H1 (cell line): Measurements from ENCODE around the gene MYMX. TPM values are rescaled to one million over a fixed set of nuclear protein-coding genes. Genes with fewer than 3 reads are reported as not detected.

Experiments
- CTCF ChIA-PET: fragments of 300-600 bp; sonication (Branson Sonifier 250); formaldehyde crosslinking; loops from one replicate; lab custom pipeline; 2021; ENCODE audit not compliant: partially characterized antibody; lab: Charles Lee
- POLR2A ChIA-PET: fragments of 300-600 bp; sonication (Branson Sonifier 250); formaldehyde crosslinking; loops from one replicate; lab custom pipeline; 2021; ENCODE audit warnings: inconsistent platforms; ENCODE audit not compliant: partially characterized antibody; lab: Charles Lee
- DNase-seq, 2 experiments: peaks; one replicate each; pipeline versions ENCODE4 v3.0.0 to v3.0.0-alpha.2; 2010 to 2022; ENCODE audit warnings: low spot score in 2 of 2, low read depth in 1 of 2, mixed read lengths in 1 of 2
- FAIRE-seq: peaks from 2 replicates; lab custom pipeline; 2011; peaks lifted over from hg19 to GRCh38; lab: Jason Lieb, UNC
- H2AFZ ChIP-seq: 2 replicates; pipeline ENCODE4 v1.8.1; 2012; ENCODE audit warnings: low read length, inconsistent platforms
- H2AK5ac ChIP-seq: 2 replicates; pipeline ENCODE4 v1.6.1; 2013; ENCODE audit warnings: low read depth, low read length
- H2BK120ac ChIP-seq: replicated peaks from 2 replicates; pipeline ENCODE3; 2013; ENCODE audit warnings: low read depth, low read length, inconsistent platforms
- H2BK12ac ChIP-seq: 2 replicates; pipeline ENCODE4 v1.6.1; 2013; ENCODE audit warnings: low read depth, low read length
- H2BK15ac ChIP-seq: 2 replicates; pipeline ENCODE4 v1.6.1; 2013; ENCODE audit warnings: low read length
- H2BK20ac ChIP-seq: 2 replicates; pipeline ENCODE4 v1.6.1; 2013; ENCODE audit warnings: low read length
- H2BK5ac ChIP-seq: 2 replicates; pipeline ENCODE4 v1.6.1; 2013; ENCODE audit warnings: low read depth, low read length
- H3K14ac ChIP-seq: 2 replicates; pipeline ENCODE4 v1.6.1; 2013; ENCODE audit warnings: inconsistent platforms; ENCODE audit not compliant: insufficient read length
- H3K18ac ChIP-seq: 2 replicates; pipeline ENCODE4 v1.6.1; 2013; ENCODE audit warnings: low read length; ENCODE audit errors: extremely low read depth
- H3K23ac ChIP-seq: 2 replicates; pipeline ENCODE4 v1.6.1; 2013; ENCODE audit warnings: inconsistent platforms; ENCODE audit not compliant: insufficient read length
- H3K23me2 ChIP-seq: 2 replicates; pipeline ENCODE4 v1.6.1; 2013; ENCODE audit warnings: low read depth, low read length
- H3K27ac ChIP-seq: 2 replicates; pipeline ENCODE4 v1.6.1; 2011; ENCODE audit warnings: low read depth, low read length, inconsistent platforms
- H3K27me3 ChIP-seq, 4 experiments: replicated peaks in 1 of 4; 1 replicate in 1 of 4; 2 replicates in 3 of 4; pipeline versions ENCODE4 v1.6.1 to v1.8.1; 2011 to 2013; ENCODE audit warnings: low read length in 3 of 4, mild to moderate bottlenecking in 3 of 4, inconsistent platforms in 2 of 4, mixed read lengths in 2 of 4, moderate library complexity in 1 of 4; ENCODE audit not compliant: control insufficient read depth in 3 of 4, insufficient read depth in 3 of 4; ENCODE audit errors: extremely low read depth in 1 of 4
- H3K36me3 ChIP-seq, 4 experiments: 2 replicates each; pipeline versions ENCODE4 v1.6.1 to v1.8.1; 2011 to 2013; ENCODE audit warnings: mild to moderate bottlenecking in 4 of 4, low read length in 3 of 4, moderate library complexity in 2 of 4, control low read depth in 1 of 4, inconsistent platforms in 1 of 4; ENCODE audit not compliant: insufficient read depth in 4 of 4, control insufficient read depth in 2 of 4
- H3K4ac ChIP-seq: replicated peaks from 2 replicates; pipeline ENCODE3; 2013; ENCODE audit warnings: low read length, low read depth, mixed read lengths, inconsistent platforms; ENCODE audit not compliant: insufficient read length
- H3K4me1 ChIP-seq, 4 experiments: replicated peaks in 1 of 4; 1 replicate in 1 of 4; 2 replicates in 3 of 4; pipeline versions ENCODE4 v1.6.1 to v1.8.1; 2011 to 2013; ENCODE audit warnings: low read length in 3 of 4, inconsistent platforms in 2 of 4, mixed read lengths in 1 of 4; ENCODE audit not compliant: insufficient read depth in 4 of 4, control insufficient read depth in 3 of 4
- H3K4me2 ChIP-seq, 2 experiments: 2 replicates each; pipeline versions ENCODE4 v1.6.1 to v1.8.1; 2011 to 2013; ENCODE audit warnings: low read depth in 2 of 2, low read length in 2 of 2, control low read depth in 1 of 2, inconsistent platforms in 1 of 2, mild to moderate bottlenecking in 1 of 2; ENCODE audit not compliant: insufficient read depth in 1 of 2
- H3K4me3 ChIP-seq, 4 experiments: fragments of 200-600, 300-600 bp in 1 of 4; sonication (generic), shearing (Covaris generic), sonication (Bioruptor Twin) in 1 of 4; 2 replicates each; pipeline versions ENCODE4 v1.5.1 to v1.8.1; 2011 to 2016; ENCODE audit warnings: low read length in 4 of 4, low read depth in 3 of 4, control low read depth in 2 of 4, inconsistent platforms in 2 of 4, mild to moderate bottlenecking in 2 of 4, mixed read lengths in 1 of 4, moderate library complexity in 1 of 4; ENCODE audit not compliant: insufficient read depth in 2 of 4; ENCODE audit errors: extremely low read depth in 1 of 4
- H3K56ac ChIP-seq: replicated peaks from 2 replicates; pipeline ENCODE3; 2013; ENCODE audit warnings: low read depth, mild to moderate bottlenecking, mixed read lengths, low read length, inconsistent platforms; ENCODE audit not compliant: insufficient read length
- H3K79me1 ChIP-seq: 2 replicates; pipeline ENCODE4 v1.6.1; 2013; ENCODE audit warnings: low read depth, low read length, control low read depth
- H3K79me2 ChIP-seq, 2 experiments: 2 replicates each; pipeline versions ENCODE4 v1.6.1 to v1.8.1; 2012 to 2013; ENCODE audit warnings: low read length in 2 of 2, mild to moderate bottlenecking in 2 of 2, inconsistent platforms in 1 of 2; ENCODE audit not compliant: insufficient read depth in 2 of 2, control insufficient read depth in 1 of 2
- H3K9ac ChIP-seq, 4 experiments: replicated peaks in 1 of 4; 1 replicate in 1 of 4; 2 replicates in 3 of 4; pipeline versions ENCODE4 v1.6.1 to v1.8.1; 2011 to 2013; ENCODE audit warnings: low read depth in 3 of 4, low read length in 3 of 4, control low read depth in 2 of 4, mild to moderate bottlenecking in 2 of 4, moderate library complexity in 2 of 4, inconsistent platforms in 1 of 4; ENCODE audit errors: extremely low read depth in 1 of 4
- H3K9me3 ChIP-seq, 2 experiments: 2 replicates each; pipeline versions ENCODE4 v1.6.1 to v1.8.1; 2012 to 2013; ENCODE audit warnings: mild to moderate bottlenecking in 2 of 2, moderate library complexity in 2 of 2, control low read depth in 1 of 2, inconsistent platforms in 1 of 2, low read depth in 1 of 2, low read length in 1 of 2, mixed read lengths in 1 of 2; ENCODE audit not compliant: insufficient read depth in 2 of 2
- H4K20me1 ChIP-seq, 2 experiments: replicated peaks in 1 of 2; 2 replicates each; pipeline versions ENCODE3 to v1.8.1; 2011 to 2013; ENCODE audit warnings: inconsistent platforms in 2 of 2, low read length in 2 of 2, mild to moderate bottlenecking in 1 of 2; ENCODE audit not compliant: insufficient read depth in 2 of 2, control insufficient read depth in 1 of 2
- H4K5ac ChIP-seq: 2 replicates; pipeline ENCODE4 v1.6.1; 2013; ENCODE audit warnings: low read length, low read depth, mixed read lengths, inconsistent platforms; ENCODE audit not compliant: insufficient read length
- H4K8ac ChIP-seq: 2 replicates; pipeline ENCODE4 v1.8.0; 2013; ENCODE audit warnings: mild to moderate bottlenecking, moderate library complexity, low read length, inconsistent platforms; ENCODE audit not compliant: insufficient read depth; ENCODE audit errors: extremely low read depth
- H4K91ac ChIP-seq: replicated peaks from 2 replicates; pipeline ENCODE3; 2013; ENCODE audit warnings: low read length, mixed read lengths, inconsistent platforms; ENCODE audit not compliant: insufficient read length
- ASH2L ChIP-seq: fragments of 200-600, 300-600 bp; sonication (generic); IDR thresholded peaks from one replicate; pipeline ENCODE4 v1.7.1; 2017; ENCODE audit warnings: low read length
- ATF2 ChIP-seq: IDR thresholded peaks from 2 replicates; pipeline ENCODE4 v1.6.1; 2012; ENCODE audit warnings: low read length, inconsistent platforms
- FOSL1 ChIP-seq: IDR thresholded peaks from 2 replicates; pipeline ENCODE4 v1.6.1; 2011; ENCODE audit warnings: mild to moderate bottlenecking, low read depth, low read length, moderate library complexity; ENCODE audit not compliant: insufficient read depth
- KDM5A ChIP-seq: fragments of 200-600 bp; IDR thresholded peaks from 2 replicates; pipeline ENCODE4 v1.7.1; 2012; ENCODE audit warnings: mild to moderate bottlenecking, low read length, inconsistent platforms, mixed read lengths
- RAD21 ChIP-seq, 2 experiments: IDR thresholded peaks in 1 of 2; conservative IDR thresholded peaks in 1 of 2; 2 replicates each; pipeline ENCODE4 v1.6.1; 2011; ENCODE audit warnings: low read depth in 2 of 2, low read length in 2 of 2, improper control_type of control experiment in 1 of 2, inconsistent platforms in 1 of 2, mild to moderate bottlenecking in 1 of 2, moderate library complexity in 1 of 2
- RXRA ChIP-seq: IDR thresholded peaks from 2 replicates; pipeline ENCODE4 v1.6.1; 2011; ENCODE audit warnings: low read depth, mild to moderate bottlenecking, low read length, moderate library complexity; ENCODE audit not compliant: insufficient read depth
- TAF7 ChIP-seq: optimal IDR thresholded peaks from 2 replicates; pipeline ENCODE3; 2011; ENCODE audit warnings: low read depth, mild to moderate bottlenecking, inconsistent platforms, low read length, moderate library complexity, borderline replicate concordance
- WGBS, 2 experiments: shearing (Covaris generic) in 1 of 2; methylation state at CpG; one replicate each; pipeline versions ENCODE4 v1.1.6 to v1.1.7; 2013 to 2015; ENCODE audit warnings: low lambda C conversion rate in 2 of 2, mixed read lengths in 2 of 2, inconsistent platforms in 1 of 2, low coverage in 1 of 2, missing lambda C conversion rate in 1 of 2; ENCODE audit not compliant: insufficient replicate concordance in 2 of 2, insufficient coverage in 1 of 2, insufficient read length in 1 of 2; ENCODE audit errors: extremely low coverage in 1 of 2, missing lambda C conversion rate in 1 of 2; 5-methylcytosine and 5-hydroxymethylcytosine counted together
- polyA plus RNA-seq, 7 experiments: library from polyadenylated mRNA; depleted of rRNA in 3 of 7; stranded (reverse) in 5 of 7; unstranded in 2 of 7; fragments of >200 nt in 5 of 7; fragments of 200-250 nt in 2 of 7; gene quantifications; 1 replicate in 5 of 7; 2 replicates in 1 of 7; 4 replicates in 1 of 7; pipeline versions ENCODE4 v1.2.1 to v1.2.3, GENCODE V29; 2011 to 2013; ENCODE audit warnings: missing spikeins in 2 of 7, mixed read lengths in 2 of 7
- total RNA-seq: library from RNA; stranded (reverse); fragmentation: NEBNext Ultra II Directional; extraction: Animal tissue kit (Norgen Biotek cat#: 25700); gene quantifications from 2 replicates; pipeline ENCODE4 v1.2.1, GENCODE V29; 2021

Gene MYMX
- total and polyA plus RNA-seq, 2 of the 8 experiments (the other 6 are each of a cell fraction or from before 2014, with no cell fraction given): 4.7 to 6.9 TPM

- H3K4me1 ChIP-seq: peaks cover 33 to 61% (median 45%) of the 10 kb centered on the region in 4 experiments
- no peak overlapping the region for H3K27ac ChIP-seq
- no peak overlapping the region for H4K8ac ChIP-seq
- FAIRE-seq (no peak), DNase-seq (peak in 1 of 2 experiments; percentile 74)
- H3K79me2 ChIP-seq: peaks cover 10 to 25% of the 10 kb centered on the region in 2 experiments; a peak in 3 of 4 replicates
- peak overlapping the region; percentile 46; the same call in 1 of the 2 replicates for H2BK15ac ChIP-seq
- peak overlapping the region; percentile 76; the same call in 1 of the 2 replicates for H2BK5ac ChIP-seq
- peaks cover 4% of the 10 kb centered on the region for H3K79me1 ChIP-seq
- peak overlapping the region; percentile 93 for H2AK5ac ChIP-seq
- no peak overlapping the region for H3K9ac ChIP-seq
- H4K91ac ChIP-seq: peak overlapping the region; percentile 87
- peaks cover 15 to 17% of the 10 kb centered on the region in 2 experiments for H4K20me1 ChIP-seq
- H3K14ac ChIP-seq: no peak overlapping the region
- no peak overlapping the region for H3K56ac ChIP-seq
- H2BK120ac ChIP-seq: peak overlapping the region; percentile 67
- H4K5ac ChIP-seq: peak overlapping the region; percentile 39
- ChIA-PET POLR2A (interaction anchor here (0.7 to 21.0 kb wide), 9 partner anchors 9 to 45 kb away, joined by 3 to 477 read pairs (median 3); partner anchors contain the start of gene HSP90AB1), CTCF (interaction anchor here (0.8 to 19.4 kb wide), 11 partner anchors 9 to 67 kb away, joined by 3 to 287 read pairs (median 4); no protein-coding TSS in a partner anchor)
- WGBS, 2 experiments: 52% methylated on average over 4 of the region's 4 CpGs; no CpG with 5 or more reads in 1 of the 2 experiments
- H3K9me3 ChIP-seq: no peaks in the 10 kb centered on the region
- peak overlapping the region; percentile 28 for H3K4ac ChIP-seq
- H3K36me3 ChIP-seq: no peaks in the 10 kb centered on the region
- H2BK12ac ChIP-seq: peak overlapping the region; percentile 98; the same call in 1 of the 2 replicates
- H3K23me2 ChIP-seq: peaks cover 16% of the 10 kb centered on the region
- no peak overlapping the region for H2AFZ ChIP-seq
- peak overlapping the region; percentile 72; the same call in 1 of the 2 replicates for H3K18ac ChIP-seq
- H2BK20ac ChIP-seq: peak overlapping the region; percentile 68; the same call in 1 of the 2 replicates
- no peak overlapping the region for H3K23ac ChIP-seq
- no peak overlapping the region; a peak in 1 of 8 replicates for H3K4me3 ChIP-seq
- H3K4me2 ChIP-seq: peak overlapping the region in 1 of 2 experiments; percentile 95; a peak in 2 of 4 replicates
- no peaks in the 10 kb centered on the region for H3K27me3 ChIP-seq
- TF ChIP-seq RXRA (no peak), TAF7 (no peak), RAD21 (IDR thresholded peaks at IDR 0.05 in 1 of 2, conservative IDR thresholded peaks at IDR 0.05 in 1 of 2; ENCODE audit: low read depth in 2 of 2, low read length in 2 of 2) (peak; percentile 28 to 60), FOSL1 (no peak), KDM5A (no peak), ASH2L (no peak), ATF2 (no peak)
Measured at GRCh38 chr6:44221291-44221960, 4.7 kb downstream of the MYMX start.
